Hepatocyte (in vitro differentiated cells): ENCODE measurements around the gene CEP131.

ENCODE experiments used
- CTCF ChIP-seq: fragments of 200-600 bp; sonication (generic); IDR thresholded peaks from 2 replicates; pipeline ENCODE4 v1.5.1; 2016; ENCODE audit warnings: antibody characterized with exemption, mild to moderate bottlenecking; ENCODE audit not compliant: poor library complexity
- EZH2 ChIP-seq: fragments of 200-600 bp; sonication (generic); IDR thresholded peaks from 2 replicates; pipeline ENCODE4 v1.6.1; 2016; ENCODE audit warnings: antibody characterized with exemption, mild to moderate bottlenecking, borderline replicate concordance

GRCh38 chr17:81181811-81182185, 41.0 kb downstream of the CEP131 start:
- TF ChIP-seq CTCF: no peak
- TF ChIP-seq EZH2: no peak
